OCI-LY7 (cell line): ENCODE data around the gene SMIM27.

Source experiments
- CTCF ChIP-seq: fragments of 200-600 bp; sonication (generic); conservative IDR thresholded peaks from 2 replicates; pipeline ENCODE4 v1.5.1; 2014; ENCODE audit warnings: mild to moderate bottlenecking, antibody characterized with exemption, low read length, moderate library complexity, mixed read lengths
- EZH2phosphoT487 ChIP-seq: fragments of 200-600 bp; sonication (generic); IDR thresholded peaks from 2 replicates; pipeline ENCODE4 v1.6.1; 2018; ENCODE audit warnings: low read depth, borderline replicate concordance, mild to moderate bottlenecking, mixed run types, antibody characterized with exemption, low read length, moderate library complexity, mixed read lengths

DNA sequence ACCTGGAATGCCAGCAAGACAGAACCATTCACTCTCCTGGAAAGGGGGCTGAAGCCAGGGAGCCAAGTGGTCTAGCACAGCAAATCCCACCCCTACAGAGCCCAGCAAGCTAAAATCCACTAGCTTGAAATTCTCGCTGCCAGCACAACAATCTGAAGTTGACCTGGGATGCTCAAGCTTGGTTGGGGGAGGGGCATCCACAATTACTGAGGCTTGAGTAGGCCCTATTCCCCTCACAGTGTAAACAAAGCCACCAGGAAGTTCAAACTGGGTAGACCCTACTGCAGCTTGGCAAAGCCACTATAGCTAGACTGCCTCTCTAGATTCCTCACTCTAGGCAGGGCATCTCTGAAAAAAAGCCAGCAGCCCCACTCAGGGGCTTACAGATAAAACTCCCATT lies 43.4 kb upstream of the SMIM27 start:
- TF ChIP-seq CTCF (no peak), EZH2phosphoT487 (no peak)
